G401.6 (cell line): ENCODE data around the gene ZNF558.

Source experiments
- FAIRE-seq: peaks from 2 replicates; lab custom pipeline; 2012; peaks lifted over from hg19 to GRCh38; lab: Jason Lieb, UNC

The ZNF558 gene

GRCh38 chr19:8832132-8833021 is at the start of gene ZNF558, which contains the start of gene MBD3L1:
Gene ZNF558 (minus strand): TSS chr19:8832304. CDS start chr19:8822659, 9,645 bp downstream.
Gene MBD3L1 (plus strand): TSS chr19:8832377. CDS start chr19:8842679, 10,302 bp downstream.
- peak; percentile 94 for FAIRE-seq

GRCh38 chr19:8881512-8881911 is 49.4 kb upstream of the ZNF558 start:
- FAIRE-seq: no peak

GRCh38 chr19:8880868-8881488 is 48.9 kb upstream of the ZNF558 start:
- no peak for FAIRE-seq

GRCh38 chr19:8877854-8878705 is 46.0 kb upstream of the ZNF558 start:
- no peak for FAIRE-seq

- no peak for FAIRE-seq
These were observed 34.2 kb upstream of the ZNF558 start for GRCh38 chr19:8866344-8866743.

- no peak for FAIRE-seq
These were observed 26.2 kb upstream of the ZNF558 start for GRCh38 chr19:8858260-8858659.

GRCh38 chr19:8850488-8850887 is 18.4 kb upstream of the ZNF558 start:
- no peak for FAIRE-seq

- no peak for FAIRE-seq
These were observed 17.1 kb upstream of the ZNF558 start for GRCh38 chr19:8849232-8849631.

- no peak for FAIRE-seq
These were observed 14.7 kb upstream of the ZNF558 start for GRCh38 chr19:8846819-8847218.

- FAIRE-seq: no peak
These were observed 8.6 kb upstream of the ZNF558 start for GRCh38 chr19:8840708-8841107.

- FAIRE-seq: no peak
These were observed 3.8 kb upstream of the ZNF558 start for GRCh38 chr19:8835877-8836276.

GRCh38 chr19:8835446-8835845 is 3.3 kb upstream of the ZNF558 start:
- no peak for FAIRE-seq

GRCh38 chr19:8831832-8832131 is 322 bp downstream of the ZNF558 start:
- no peak for FAIRE-seq

GRCh38 chr19:8831373-8831772 is 731 bp downstream of the ZNF558 start:
- no peak for FAIRE-seq

GRCh38 chr19:8827277-8827676 is 4.8 kb downstream of the ZNF558 start:
- FAIRE-seq: no peak

GRCh38 chr19:8826371-8826770 is 5.7 kb downstream of the ZNF558 start:
- no peak for FAIRE-seq

GRCh38 chr19:8821748-8822241 is 10.3 kb downstream of the ZNF558 start:
- no peak for FAIRE-seq

- no peak for FAIRE-seq
These were observed 11.9 kb downstream of the ZNF558 start for GRCh38 chr19:8820234-8820633.

GRCh38 chr19:8815780-8816179 is 16.3 kb downstream of the ZNF558 start:
- no peak for FAIRE-seq

GRCh38 chr19:8814176-8814575 is 17.9 kb downstream of the ZNF558 start:
- FAIRE-seq: no peak

- no peak for FAIRE-seq
These were observed 20.6 kb downstream of the ZNF558 start for GRCh38 chr19:8811315-8812172.

- no peak for FAIRE-seq
These were observed 25.4 kb downstream of the ZNF558 start for GRCh38 chr19:8806661-8807060.
